ENCODE results near the gene NR4A1.
A peak's percentile ranks its signal among the peaks of the same experiment; 100 is the strongest.
"Not testable (repeated sequence)": the region's sequence is repeated elsewhere in the genome, so short reads cannot be mapped to it uniquely, and the experiment has no call there.

The NR4A1 gene

GRCh38 chr12:52080403-52081251, 29.4 kb downstream of the NR4A1 start:
- no peak for DNase-seq

- DNase-seq, result peak; percentile 68
Measured at GRCh38 chr12:52081263-52081733, 30.1 kb downstream of the NR4A1 start.

- no peak for DNase-seq
Measured at GRCh38 chr12:52082026-52082668, 30.9 kb downstream of the NR4A1 start.

GRCh38 chr12:52082669-52082987, 31.4 kb downstream of the NR4A1 start:
- DNase-seq, result no peak

DNA sequence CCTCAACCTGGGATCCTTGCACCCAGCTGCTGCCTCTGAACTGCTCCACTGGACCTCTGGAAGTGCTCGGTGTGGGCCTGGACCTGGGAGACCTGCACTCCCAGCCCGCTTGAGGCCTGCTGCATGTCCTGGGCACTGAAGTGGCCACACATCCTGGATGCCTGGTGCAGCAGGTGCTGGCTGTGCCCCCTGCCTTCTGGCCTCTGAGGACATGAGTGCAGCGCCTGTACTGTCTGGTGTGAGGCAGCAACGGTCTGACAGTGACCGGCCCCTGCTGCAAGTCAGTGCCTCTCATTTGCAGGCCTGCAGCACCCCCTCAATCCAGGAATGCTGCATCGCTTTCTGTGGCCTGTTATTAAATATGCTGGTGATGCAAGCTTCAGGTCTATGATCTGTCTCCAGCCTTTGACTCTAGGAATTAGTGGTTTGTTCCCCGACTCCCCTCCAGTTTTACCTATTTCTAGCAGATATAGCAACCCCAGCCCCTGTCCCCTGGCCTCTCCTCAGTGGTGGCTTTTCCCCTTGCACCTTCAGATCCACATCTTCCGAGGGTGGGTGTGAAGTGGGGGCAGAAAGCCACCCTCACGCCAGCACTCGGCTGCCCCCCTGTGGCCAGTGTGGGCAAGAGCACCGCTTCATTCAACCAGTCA, 31.9 kb downstream of the NR4A1 start:
- peak; percentile 35 for DNase-seq

GRCh38 chr12:52083638-52083996, 32.4 kb downstream of the NR4A1 start:
- DNase-seq, result no peak

DNA sequence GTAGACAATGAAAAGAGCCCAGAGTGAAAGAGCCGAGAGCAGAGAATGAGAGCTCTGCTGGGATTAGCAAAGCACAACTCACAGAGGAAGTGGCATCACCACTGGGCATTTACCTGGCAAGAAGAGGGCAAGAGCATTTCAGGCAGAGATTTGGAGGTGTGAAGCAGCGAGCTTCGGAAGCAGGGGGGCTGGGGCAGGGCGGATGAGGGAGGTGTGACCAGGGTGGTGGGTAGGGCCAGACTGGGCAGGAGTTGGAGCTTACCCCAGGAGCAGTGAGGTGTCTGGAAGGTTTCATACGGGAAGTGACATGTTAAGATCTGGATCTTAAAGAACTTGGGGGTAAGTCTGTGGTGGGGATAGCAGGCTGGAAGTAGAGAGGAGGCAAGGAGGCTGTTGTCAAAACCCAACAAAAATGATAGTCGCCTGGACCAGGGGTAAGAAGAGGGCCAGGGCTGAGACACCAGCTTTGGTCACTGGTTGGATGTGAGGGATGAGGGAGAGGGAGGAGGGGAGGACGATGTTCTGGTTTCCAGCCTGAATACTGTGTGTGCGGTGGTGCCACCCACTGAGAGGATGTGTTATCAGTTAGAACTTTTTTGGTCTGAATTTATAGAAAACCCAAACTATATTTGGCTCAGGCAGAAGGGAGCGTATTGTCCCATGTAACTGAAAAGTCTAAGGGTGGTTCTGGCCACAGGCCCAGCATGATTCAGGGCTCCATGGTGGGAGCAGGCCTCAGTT, 33.4 kb downstream of the NR4A1 start:
- DNase-seq, result no peak

- DNase-seq, result no peak
Measured at GRCh38 chr12:52085682-52086180, 34.5 kb downstream of the NR4A1 start.

- DNase-seq, result peak; percentile 46
Measured at GRCh38 chr12:52086366-52086765, 35.1 kb downstream of the NR4A1 start.

- DNase-seq, result no peak
Measured at GRCh38 chr12:52086944-52087835, 35.9 kb downstream of the NR4A1 start.

DNA sequence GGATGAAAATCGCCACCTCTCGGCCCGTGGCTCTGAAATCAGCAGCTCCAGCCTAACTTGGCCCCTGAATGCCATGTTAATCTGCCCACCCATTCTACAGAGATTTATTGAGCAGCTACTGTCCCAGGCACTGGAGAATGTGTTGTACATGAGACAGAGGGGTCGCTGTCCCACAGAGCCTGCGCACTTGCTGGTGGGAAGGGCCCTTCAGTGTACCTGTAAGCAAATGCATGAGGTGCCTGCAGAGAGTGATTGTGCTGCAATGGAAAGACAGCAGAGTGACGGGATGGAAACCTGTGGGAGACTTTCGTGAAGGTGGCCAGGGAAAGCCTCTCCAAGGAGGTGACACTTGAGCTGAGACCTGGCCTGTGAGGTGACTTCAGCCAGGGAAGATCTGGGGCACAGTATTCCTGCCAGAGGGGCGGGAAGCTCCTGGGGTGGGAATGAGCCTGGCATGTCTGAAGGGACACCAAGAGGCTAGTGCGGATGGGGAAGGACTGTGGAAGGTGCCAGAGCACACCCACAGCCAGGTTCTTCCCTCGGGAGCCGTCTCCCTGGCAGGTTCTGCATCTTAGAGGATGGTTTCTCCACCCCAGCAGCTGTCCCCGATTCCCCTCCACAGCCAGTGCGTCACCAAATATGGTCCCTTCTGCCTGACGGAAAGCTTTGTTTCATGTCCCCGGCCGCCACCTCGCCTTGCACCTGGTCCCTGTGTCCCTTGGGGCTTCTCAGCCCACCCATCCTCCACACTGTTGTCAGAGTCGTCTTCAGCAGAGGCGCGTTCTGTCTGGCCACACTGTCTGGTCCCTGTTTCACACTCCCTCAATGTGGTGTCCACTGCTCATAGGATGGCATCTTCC, 36.9 kb downstream of the NR4A1 start:
- DNase-seq, result no peak

GRCh38 chr12:52089491-52089890, 38.2 kb downstream of the NR4A1 start:
- no peak for DNase-seq

- DNase-seq, result no peak
Measured at GRCh38 chr12:52090291-52090690, 39.0 kb downstream of the NR4A1 start.

GRCh38 chr12:52091061-52091460, 39.8 kb downstream of the NR4A1 start:
- DNase-seq, result no peak

DNA sequence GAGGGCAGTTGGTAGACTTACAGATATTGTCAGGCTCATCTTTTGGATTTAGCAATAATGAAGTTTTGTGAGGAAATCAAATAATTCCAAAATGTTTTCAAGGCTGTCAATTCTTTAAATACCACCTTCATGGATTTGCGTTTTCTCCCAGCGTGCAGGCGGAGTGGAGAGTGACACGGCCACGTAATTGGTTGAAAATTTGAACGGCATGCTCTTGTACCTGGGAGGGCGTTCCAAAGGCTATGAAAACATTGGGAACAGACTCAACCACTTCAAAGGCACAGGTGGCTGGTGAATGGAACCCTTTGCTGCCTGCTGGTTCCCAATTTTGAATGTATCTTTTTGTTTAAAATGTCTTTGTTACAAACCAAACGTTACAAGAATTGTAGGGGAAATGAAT, 40.6 kb downstream of the NR4A1 start:
- no peak for DNase-seq

DNA sequence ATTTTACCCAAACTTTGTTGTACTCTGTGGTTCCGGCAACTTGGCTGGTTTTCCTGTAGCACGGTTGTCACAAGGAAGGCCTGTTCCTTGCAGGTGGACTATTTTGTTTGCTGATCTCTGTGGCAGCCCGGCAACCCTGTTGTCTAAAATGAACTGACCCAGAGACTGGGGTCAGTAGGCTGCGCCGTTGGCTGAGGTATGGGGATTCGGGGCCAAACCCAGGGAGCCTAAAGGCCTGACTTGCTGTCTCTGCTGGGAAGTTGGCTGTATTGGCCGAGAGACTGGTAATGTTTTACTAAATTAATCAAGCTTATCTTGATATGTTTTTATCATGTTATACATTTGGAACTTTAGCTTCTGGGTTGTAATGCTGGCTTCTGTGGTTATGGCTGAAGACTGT, 42.1 kb downstream of the NR4A1 start:
- no peak for DNase-seq

DNA sequence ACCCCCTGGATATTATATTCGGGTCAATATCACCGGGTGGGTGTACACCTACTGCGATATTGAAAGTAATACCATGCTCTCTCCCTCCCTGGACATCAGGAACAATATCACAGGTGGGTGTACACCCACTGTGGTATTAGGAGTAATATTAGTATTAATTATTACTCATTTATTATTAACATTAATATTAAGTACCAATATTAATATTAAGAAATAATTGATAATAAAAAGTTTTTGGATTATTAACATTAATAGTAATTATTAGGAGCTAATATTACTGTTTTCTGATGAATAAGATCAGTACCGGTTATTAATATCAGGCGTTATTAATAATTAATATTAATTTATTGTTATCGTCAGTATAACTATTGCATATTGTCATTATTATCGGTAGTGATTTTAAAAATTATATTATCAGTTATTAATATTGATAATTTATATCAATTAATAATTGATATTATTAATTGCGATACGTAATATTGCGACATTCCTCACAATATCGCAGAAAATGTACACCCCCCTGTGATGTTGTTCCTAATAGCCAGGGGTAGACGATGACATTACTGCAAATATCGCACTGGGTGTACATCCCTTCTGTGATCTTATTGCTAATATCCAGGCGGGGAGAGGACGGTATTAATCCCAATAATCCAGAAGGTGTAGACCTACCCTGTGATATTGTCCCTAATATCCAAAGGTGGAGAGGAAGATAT, 45.2 kb downstream of the NR4A1 start:
- no peak for DNase-seq

GRCh38 chr12:52097045-52097666, 45.9 kb downstream of the NR4A1 start:
- no peak for DNase-seq

- not testable (repeated sequence) for DNase-seq
Measured at GRCh38 chr12:52104431-52105089, 53.3 kb downstream of the NR4A1 start.
